ENCODE measurements around the gene DGKH.

DNA sequence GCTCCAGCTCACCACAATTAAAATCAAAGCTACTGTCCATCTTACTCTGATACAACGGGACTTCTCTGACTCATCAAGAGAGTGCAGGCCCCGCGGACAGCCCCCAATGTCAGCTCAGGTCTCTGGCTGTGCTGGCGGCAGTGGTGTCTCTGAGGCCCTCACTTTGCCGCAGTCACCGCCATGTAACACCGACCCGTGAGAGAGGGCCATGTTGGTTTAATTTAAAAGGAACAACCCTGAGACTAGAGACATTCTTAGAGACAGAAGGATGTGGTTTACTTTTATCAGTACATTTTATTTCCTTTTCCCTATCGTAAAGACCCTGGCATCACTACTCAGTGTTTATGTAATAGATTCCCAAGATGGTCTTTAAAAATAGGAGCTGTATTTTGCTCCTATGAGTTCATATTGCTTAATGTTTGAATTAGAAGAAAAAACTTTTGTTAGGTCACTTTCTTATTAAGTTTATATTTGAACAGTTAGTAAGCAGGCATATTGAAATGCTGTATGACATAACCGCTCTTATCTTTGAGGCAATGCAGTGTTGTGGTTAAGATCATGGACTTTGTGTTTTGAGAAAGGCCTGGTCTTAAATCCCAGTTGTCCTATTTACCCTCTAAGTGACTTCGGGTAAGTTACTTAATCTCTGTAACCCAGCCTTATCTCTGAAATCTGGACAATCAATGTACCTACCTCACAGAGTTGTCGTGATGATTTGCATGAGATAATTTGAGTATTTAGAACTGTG, 23.4 kb downstream of the DGKH start:
- no peak for TF ChIP-seq TAF1 (IDR thresholded peaks at IDR 0.05; ENCODE audit: low read depth, low read length)
- no peak for TF ChIP-seq POLR2A (IDR thresholded peaks at IDR 0.05; ENCODE audit: low read depth, low read length)
- TF ChIP-seq POLR2AphosphoS5 (IDR thresholded peaks at IDR 0.05; ENCODE audit: low read depth, low read length): no peak
